ES-I3 (cell line): Measurements from ENCODE around the gene MEIS1.
"Not testable (repeated sequence)": the region's sequence is repeated elsewhere in the genome, so short reads cannot be mapped to it uniquely, and the experiment has no call there.

Experiments
- H3K36me3 ChIP-seq: 2 replicates; pipeline ENCODE4 v1.6.1; 2013; ENCODE audit warnings: mild to moderate bottlenecking, low read length, control low read depth, moderate library complexity; ENCODE audit not compliant: insufficient read depth
- H3K4me1 ChIP-seq: 2 replicates; pipeline ENCODE4 v1.6.1; 2013; ENCODE audit warnings: mild to moderate bottlenecking, control low read depth, low read length; ENCODE audit not compliant: insufficient read depth
- H3K9ac ChIP-seq: 2 replicates; pipeline ENCODE4 v1.6.1; 2013; ENCODE audit warnings: low read depth, mild to moderate bottlenecking, low read length, moderate library complexity
- H3K9me3 ChIP-seq: 2 replicates; pipeline ENCODE4 v1.6.1; 2013; ENCODE audit warnings: mild to moderate bottlenecking, low read length, moderate library complexity; ENCODE audit not compliant: control insufficient read depth, insufficient read depth

The MEIS1 gene

DNA sequence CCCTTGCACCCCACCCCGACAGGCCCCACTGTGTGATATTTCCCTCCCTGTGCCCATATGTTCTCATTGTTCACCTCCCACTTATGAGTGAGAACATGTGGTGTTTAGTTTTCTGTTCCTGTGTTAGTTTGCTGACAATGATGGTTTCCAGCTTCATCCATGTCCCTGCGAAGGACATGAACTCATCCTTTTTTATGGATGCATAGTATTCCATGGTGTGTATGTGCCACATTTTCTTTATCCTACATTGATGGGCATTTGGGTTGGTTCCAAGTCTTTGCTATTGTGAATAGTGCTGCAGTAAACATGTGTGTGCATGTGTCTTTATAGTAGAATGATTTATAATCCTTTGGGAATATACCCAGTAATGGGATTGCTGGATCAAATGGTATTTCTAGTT lies 50.3 kb downstream of the MEIS1 start:
- not testable (repeated sequence) for H3K36me3 ChIP-seq, H3K9me3 ChIP-seq, H3K9ac ChIP-seq
- H3K4me1 ChIP-seq: peaks cover 25% of the 10 kb centered on the region

DNA sequence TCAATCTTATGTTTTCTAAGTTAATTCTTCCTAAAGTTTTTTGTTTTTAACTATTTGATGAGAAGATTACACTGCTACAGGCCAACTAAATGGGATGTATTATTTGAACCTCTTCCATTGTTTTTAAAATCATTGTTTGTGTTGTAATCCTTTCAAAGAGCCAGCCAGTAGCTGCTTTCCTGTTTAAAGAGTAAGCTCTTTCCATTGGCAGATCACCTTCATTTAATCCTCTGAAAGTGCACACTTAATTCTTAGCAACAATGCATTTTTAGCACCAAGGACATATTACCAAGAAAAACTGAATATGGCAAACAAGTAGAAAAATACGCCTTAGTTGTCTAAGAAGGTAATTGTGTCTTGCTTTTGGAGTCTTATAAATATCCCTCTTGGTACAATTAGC lies 54.0 kb downstream of the MEIS1 start:
- Histone ChIP-seq H3K9me3 (no peaks in the 10 kb centered on the region), H3K36me3 (no peaks in the 10 kb centered on the region), H3K4me1 (peaks cover 18% of the 10 kb centered on the region; the same call in 1 of the 2 replicates), H3K9ac (no peak overlapping the region)

DNA sequence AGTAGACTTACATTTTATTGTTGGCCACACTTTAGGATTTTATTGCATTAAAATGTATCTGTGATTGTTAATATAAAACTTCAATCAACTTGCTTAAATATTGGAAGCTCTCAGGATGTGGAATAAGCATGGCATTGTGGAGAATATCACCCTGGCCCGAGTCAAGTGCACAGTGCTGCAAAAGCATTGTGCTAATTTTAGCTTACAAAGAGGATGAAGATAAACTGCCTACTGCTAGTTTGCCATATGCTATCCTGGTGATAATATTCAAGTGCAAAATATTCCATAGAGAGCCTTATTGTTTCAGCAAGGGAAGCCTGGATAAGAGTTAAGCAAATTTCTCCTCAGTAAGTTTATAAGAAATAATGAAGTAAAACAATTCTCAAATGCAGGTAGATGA lies 54.5 kb downstream of the MEIS1 start:
- Histone ChIP-seq H3K36me3 (no peaks in the 10 kb centered on the region), H3K9ac (no peak overlapping the region), H3K4me1 (peaks cover 18% of the 10 kb centered on the region; the same call in 1 of the 2 replicates), H3K9me3 (no peaks in the 10 kb centered on the region)

DNA sequence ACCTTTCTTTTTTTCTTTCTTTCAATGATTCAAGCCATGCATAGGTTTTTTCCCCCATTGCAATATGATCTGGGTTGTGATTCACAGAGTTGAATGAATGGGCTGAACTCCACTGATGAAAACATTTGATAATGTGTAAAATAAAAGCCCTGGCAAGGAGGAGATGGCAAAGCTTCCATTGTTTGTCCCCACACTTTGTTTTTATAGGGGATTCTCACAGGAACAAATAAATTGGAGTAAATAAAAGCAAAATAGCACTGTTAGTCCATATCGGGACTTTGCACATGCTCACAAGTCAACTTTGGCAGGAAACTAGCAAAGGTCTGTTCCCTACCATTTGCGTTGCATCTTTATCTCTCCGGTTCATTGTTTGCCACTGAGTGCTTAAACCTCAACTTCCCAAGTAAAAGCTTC lies 55.7 kb downstream of the MEIS1 start:
- Histone ChIP-seq H3K36me3 (no peaks in the 10 kb centered on the region), H3K4me1 (peaks cover 20% of the 10 kb centered on the region), H3K9me3 (no peaks in the 10 kb centered on the region), H3K9ac (no peak overlapping the region)

DNA sequence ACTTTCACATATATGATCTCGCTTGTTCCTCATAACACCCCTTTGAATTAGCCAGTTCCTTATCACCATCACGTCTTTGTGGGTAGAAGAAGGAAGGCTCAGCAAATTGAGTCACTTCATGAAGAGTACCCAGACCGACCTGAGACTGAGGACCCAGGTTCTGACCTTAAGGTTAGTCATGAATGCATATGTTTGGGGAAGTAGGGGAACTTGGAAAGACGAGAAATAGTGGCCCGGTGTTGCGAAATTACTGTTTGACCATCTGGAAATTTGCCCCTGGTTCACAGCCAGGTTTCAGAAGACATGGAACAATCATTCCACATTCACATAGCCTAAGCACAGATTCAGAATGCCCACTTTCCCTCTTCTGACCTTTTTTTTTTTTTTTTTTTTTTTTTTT lies 59.8 kb downstream of the MEIS1 start:
- Histone ChIP-seq H3K4me1 (peaks cover 37% of the 10 kb centered on the region), H3K36me3 (no peaks in the 10 kb centered on the region), H3K9me3 (no peaks in the 10 kb centered on the region), H3K9ac (no peak overlapping the region)

DNA sequence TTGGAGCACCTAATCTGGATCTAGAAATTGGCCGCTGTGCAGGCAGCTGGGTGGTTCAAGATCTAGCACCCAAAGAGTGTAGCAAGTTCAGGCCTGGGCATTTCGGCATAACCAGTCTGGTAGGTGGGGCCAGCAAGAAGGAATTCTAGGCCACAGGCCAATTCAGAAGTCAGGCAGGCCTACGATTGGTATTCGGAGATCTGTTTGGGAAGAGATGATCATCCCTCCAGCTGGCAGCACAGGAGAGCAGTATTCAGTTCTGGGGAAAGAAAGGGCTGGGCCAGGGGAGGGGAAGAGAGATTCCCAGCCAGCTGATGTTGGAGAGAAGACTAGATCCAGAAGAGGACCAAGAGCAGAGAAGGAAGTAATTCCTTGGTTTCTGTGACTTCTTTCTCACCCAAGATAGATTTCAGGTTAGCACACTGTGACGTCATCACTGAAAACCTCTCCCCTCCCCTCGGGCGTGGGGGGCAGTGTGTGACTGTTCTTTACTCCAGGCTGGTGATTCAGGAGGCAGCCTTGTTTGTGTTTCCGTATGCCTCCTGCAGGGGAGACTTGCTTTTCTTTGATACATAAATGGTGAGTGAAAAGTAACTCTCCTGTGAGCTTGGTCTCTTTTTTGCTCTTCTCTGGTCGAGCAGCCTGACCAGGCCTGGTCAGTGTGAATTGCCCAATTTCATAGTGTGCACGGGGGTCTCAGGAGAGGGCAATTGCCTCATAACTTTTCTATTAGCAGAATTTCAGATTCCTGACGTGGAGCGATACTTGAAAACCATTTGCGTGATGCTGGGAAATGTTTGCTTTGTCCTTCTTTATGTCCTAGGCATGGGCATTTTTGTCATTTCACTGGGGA lies 61.1 kb downstream of the MEIS1 start:
- Histone ChIP-seq H3K36me3 (no peaks in the 10 kb centered on the region), H3K4me1 (peaks cover 29% of the 10 kb centered on the region), H3K9ac (no peak overlapping the region), H3K9me3 (no peaks in the 10 kb centered on the region)

DNA sequence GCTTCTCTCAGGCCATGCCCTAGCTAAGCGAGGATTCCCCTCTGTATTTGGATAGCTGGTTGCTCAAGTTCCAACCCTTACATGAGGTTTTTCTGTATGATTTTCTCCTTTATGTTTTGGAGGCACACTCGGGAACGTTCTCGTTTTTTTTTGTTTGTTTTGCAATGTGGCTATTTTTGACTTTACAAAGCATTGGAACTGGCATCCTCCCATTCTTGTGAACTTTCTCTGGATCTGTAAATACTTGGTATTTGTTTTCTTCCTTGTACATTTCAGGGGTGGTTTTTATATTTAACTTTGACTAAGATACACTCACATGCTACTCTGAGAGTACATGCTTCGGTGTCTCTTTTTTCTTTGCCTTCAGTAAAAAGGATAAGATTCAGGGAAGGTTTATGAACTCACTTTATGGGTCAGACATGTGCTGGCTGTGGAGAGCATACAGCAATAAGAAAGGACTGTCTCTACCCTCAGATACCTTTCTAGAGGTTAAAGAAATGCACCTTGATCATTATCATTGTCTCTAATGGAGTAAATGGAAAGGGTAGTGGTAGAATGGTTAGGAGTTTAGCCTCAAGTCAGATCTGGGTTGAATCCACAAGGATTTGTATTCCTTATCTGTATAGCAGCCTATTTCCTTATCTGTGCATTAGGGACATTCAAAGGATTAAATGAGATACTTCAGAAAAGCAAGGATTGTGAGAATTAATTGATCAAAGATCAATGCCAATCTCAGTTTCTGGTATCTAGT lies 61.9 kb downstream of the MEIS1 start:
- Histone ChIP-seq H3K36me3 (no peaks in the 10 kb centered on the region), H3K9ac (no peak overlapping the region), H3K9me3 (no peaks in the 10 kb centered on the region), H3K4me1 (peaks cover 29% of the 10 kb centered on the region)

DNA sequence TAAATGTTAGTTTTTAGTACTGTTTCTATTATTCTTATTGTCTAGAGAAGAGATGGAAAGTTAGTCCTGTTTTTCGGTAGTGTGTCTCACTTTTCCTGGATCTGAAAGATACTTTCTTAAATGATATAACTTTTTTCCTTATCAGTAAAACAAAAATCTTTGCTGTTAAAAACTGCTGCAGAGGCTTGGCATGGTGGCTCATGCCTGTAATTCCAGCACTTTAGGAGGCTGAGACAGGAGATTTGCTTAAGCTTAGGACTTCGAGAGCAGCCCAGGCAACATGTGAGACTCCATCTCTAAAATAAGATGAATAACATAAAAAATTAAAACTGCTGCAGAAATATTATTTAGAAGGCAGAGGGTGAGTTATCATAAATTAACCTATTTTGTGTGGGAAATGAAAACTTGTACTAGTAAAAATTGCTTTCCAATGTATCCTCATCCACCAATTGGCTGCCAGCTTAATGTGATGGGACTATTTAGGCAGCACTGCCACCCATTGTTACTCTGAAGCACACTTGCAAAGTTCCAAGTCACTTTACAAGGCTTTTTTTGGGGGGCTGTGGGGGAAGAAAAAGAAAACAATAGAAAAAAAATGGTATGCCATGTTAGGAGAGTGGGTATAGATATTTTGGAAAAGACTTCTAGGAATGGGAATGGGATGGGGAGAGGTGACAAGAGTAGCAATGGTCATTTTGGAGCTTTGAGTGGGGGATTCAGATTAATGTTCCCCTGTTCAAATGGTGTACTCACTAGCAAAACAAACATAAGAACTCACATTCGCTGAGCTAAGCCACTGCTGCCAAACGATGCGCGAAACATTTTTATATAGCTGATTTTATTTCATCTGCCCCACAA lies 62.7 kb downstream of the MEIS1 start:
- H3K9ac ChIP-seq: no peak overlapping the region
- no peaks in the 10 kb centered on the region for H3K9me3 ChIP-seq
- no peaks in the 10 kb centered on the region for H3K36me3 ChIP-seq
- H3K4me1 ChIP-seq: peaks cover 32% of the 10 kb centered on the region

DNA sequence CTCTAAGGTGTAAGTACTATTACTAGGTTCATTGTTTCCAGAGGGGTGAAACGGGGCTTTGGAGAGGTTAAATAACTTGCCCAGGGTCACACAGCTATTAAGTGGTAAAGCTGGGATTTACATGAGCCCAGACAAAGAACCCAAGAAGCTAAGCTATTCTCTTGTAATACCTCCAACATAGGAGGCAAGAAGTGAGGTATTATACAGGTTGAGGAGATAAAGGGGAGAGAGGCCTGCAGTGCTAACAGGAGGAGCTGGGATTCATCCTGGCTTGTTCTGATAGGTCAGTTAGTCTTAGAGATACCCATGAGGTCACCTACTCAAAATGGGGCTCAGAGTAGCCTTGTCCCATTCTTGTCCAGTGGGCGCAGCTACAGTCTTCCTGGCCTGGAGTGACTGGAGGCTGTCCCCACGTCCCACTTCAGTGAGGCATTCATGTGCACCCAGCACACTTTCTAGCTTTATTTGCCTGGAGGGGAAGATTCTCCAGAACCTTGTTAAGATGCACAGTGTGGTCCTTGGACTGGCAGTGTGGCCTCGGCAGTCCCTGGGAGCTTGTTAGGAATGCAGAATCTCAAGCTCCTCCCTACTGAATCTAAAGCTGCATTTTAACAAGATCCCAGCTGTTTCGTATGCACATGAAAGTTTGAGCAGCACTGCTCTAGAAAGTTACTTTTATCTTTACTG lies 63.5 kb downstream of the MEIS1 start:
- H3K4me1 ChIP-seq: peaks cover 37% of the 10 kb centered on the region
- no peaks in the 10 kb centered on the region for H3K36me3 ChIP-seq
- H3K9me3 ChIP-seq: no peaks in the 10 kb centered on the region
- no peak overlapping the region for H3K9ac ChIP-seq

DNA sequence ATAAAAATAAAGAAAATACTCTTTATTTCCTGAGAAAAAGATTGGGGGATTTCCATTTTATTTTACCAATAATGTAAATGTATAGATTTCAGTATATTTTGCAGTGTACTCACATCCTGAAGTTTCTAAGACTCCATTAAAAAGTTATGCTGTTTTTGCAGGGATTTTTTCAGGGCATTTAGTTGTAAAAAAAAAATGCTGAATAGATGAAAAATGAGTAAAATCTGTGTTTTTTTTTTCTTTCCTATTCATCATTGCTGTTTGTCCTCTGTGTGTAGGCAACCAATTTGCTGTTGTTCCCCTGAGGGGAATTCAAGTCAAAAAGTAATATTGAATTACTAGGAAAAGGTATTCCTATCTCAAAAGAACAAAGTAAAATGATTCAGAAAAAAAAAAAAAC lies 66.3 kb downstream of the MEIS1 start:
- Histone ChIP-seq H3K9me3 (no peaks in the 10 kb centered on the region), H3K9ac (no peak overlapping the region), H3K36me3 (no peaks in the 10 kb centered on the region), H3K4me1 (peaks cover 32% of the 10 kb centered on the region)

DNA sequence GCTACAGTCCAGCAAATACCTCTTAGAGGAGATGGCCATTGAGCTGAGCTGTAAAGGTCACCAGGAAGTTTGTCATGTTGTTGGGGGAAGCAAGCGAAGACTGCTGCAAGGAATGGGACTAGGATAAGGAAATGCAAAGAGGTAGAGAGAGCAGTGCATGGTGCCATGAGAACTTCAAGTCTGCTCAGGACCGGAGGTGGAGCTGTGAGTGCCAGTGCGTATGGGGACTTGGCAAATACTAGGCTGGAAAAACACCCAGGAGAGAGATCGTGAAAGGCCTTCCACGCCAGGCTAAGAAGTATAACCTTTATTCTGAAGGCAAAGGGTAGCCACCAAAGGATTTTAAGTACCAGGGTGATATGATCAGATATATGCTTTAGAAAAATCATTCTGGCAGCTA lies 71.3 kb downstream of the MEIS1 start:
- H3K9me3 ChIP-seq: no peaks in the 10 kb centered on the region
- H3K36me3 ChIP-seq: no peaks in the 10 kb centered on the region
- H3K9ac ChIP-seq: no peak overlapping the region
- H3K4me1 ChIP-seq: peaks cover 50% of the 10 kb centered on the region

DNA sequence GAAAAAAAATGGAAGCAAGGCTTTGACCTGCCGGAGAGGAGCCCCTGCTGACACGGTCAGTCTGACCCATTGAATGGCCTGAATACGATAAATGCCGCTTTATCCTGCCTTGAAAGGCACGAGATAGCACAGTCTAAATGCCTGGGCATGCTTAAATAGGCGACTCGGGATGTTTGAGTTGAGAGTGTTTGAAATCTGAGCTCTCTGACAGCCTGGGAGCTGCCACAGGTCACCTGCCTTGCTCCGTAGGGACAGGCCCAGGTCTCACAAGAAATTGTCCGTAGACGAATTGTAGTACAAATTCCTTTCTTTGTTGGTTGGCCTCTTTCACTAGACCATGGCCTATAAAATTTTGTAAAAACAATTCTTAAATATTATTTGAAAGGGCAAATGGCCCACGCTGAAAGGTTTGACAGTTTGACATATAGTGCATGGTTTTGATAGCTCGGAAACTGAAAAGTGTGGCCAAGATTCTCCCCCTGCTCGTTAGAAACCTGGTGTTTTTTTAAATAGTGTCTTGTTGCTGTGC lies 72.8 kb downstream of the MEIS1 start:
- H3K4me1 ChIP-seq: peaks cover 49% of the 10 kb centered on the region
- H3K9ac ChIP-seq: peak overlapping the region; percentile 33
- H3K36me3 ChIP-seq: no peaks in the 10 kb centered on the region
- no peaks in the 10 kb centered on the region for H3K9me3 ChIP-seq

DNA sequence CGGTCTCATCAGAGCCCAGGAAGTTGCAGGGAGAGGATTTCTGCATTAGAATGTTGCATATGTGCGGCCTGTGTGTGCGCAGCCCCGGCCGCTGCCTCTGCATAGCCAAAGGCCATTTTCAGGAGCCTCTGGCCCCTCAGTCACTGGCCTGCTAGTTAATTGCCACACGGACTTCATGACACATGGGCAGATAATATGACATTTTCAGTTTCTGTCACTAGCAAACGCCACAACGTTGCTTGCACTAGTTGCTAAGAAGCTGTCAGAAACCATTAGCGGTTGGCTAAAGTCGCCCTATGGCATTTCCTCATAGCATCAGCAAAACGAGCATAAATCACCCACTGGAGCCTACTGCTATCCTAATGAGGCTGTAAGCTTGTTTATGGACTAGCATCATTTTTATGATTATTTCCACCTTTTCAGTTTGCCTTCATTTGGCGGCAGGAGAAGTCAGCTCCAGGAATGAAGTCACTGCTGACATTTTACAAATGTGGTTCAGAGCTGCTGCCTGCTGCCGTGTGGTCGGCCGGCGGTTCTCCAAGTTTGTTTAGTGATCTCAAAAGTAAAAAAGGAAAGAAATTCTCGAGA lies 73.7 kb downstream of the MEIS1 start:
- H3K36me3 ChIP-seq: no peaks in the 10 kb centered on the region
- no peaks in the 10 kb centered on the region for H3K9me3 ChIP-seq
- H3K4me1 ChIP-seq: peaks cover 47% of the 10 kb centered on the region
- peak overlapping the region; percentile 33 for H3K9ac ChIP-seq
